HEK293T (cell line): ENCODE data around the gene TMEM51.
A peak's percentile ranks its signal among the peaks of the same experiment; 100 is the strongest.

Experiments used
- CTCF ChIA-PET: fragments of 350-600 bp; formaldehyde crosslinking; extraction: SDS; loops from one replicate; lab custom pipeline; 2021; ENCODE audit warnings: antibody characterized with exemption, inconsistent platforms; lab: Yijun Ruan, JAX
- POLR2A ChIA-PET: fragments of 350-600 bp; formaldehyde crosslinking; extraction: SDS; loops from one replicate; lab custom pipeline; 2020; ENCODE audit warnings: antibody characterized with exemption, inconsistent platforms; lab: Yijun Ruan, JAX
- DNase-seq: peaks from one replicate; pipeline ENCODE4 v3.0.0; 2012; ENCODE audit warnings: mixed read lengths; ENCODE audit errors: extremely low spot score
- ARNT ChIP-seq: fragments of 450-650 bp; IDR thresholded peaks from 2 replicates; pipeline ENCODE4 v1.6.1; 2017; ENCODE audit warnings: mild to moderate bottlenecking
- BHLHE40 ChIP-seq: fragments of 450-650 bp; IDR thresholded peaks from 2 replicates; pipeline ENCODE4 v1.6.1; 2016; ENCODE audit warnings: mild to moderate bottlenecking, moderate library complexity, borderline replicate concordance
- CTBP1 ChIP-seq: fragments of 450-650 bp; IDR thresholded peaks from 2 replicates; pipeline ENCODE4 v1.6.1; 2016; ENCODE audit warnings: borderline replicate concordance
- ELF4 ChIP-seq: fragments of 450-650 bp; IDR thresholded peaks from 2 replicates; pipeline ENCODE4 v1.6.1; 2017; ENCODE audit warnings: antibody characterized with exemption
- FOXA1 ChIP-seq: fragments of 450-650 bp; IDR thresholded peaks from 2 replicates; pipeline ENCODE4 v1.6.1; 2016; ENCODE audit warnings: mild to moderate bottlenecking
- FOXM1 ChIP-seq: fragments of 450-650 bp; IDR thresholded peaks from 2 replicates; pipeline ENCODE4 v1.6.1; 2017; ENCODE audit warnings: mild to moderate bottlenecking, borderline replicate concordance
- HDGF ChIP-seq: fragments of 450-650 bp; IDR thresholded peaks from 2 replicates; pipeline ENCODE4 v1.6.1; 2017; ENCODE audit warnings: antibody characterized with exemption, borderline replicate concordance
- L3MBTL2 ChIP-seq: fragments of 450-650 bp; conservative IDR thresholded peaks from 2 replicates; pipeline ENCODE4 v1.6.1; 2016; ENCODE audit warnings: mild to moderate bottlenecking
- LEF1 ChIP-seq: fragments of 450-650 bp; IDR thresholded peaks from 2 replicates; pipeline ENCODE4 v1.6.1; 2017; ENCODE audit warnings: mild to moderate bottlenecking, borderline replicate concordance
- NFRKB ChIP-seq: fragments of 450-650 bp; IDR thresholded peaks from 2 replicates; pipeline ENCODE4 v1.6.1; 2016; ENCODE audit warnings: mild to moderate bottlenecking, moderate library complexity
- PKNOX1 ChIP-seq: fragments of 450-650 bp; IDR thresholded peaks from 2 replicates; pipeline ENCODE4 v1.6.1; 2016
- SP1 ChIP-seq: fragments of 450-650 bp; IDR thresholded peaks from 2 replicates; pipeline ENCODE4 v1.6.1; 2017
- SUZ12 ChIP-seq: fragments of 450-650 bp; IDR thresholded peaks from 2 replicates; pipeline ENCODE4 v1.6.1; 2016; ENCODE audit warnings: mild to moderate bottlenecking
- TARDBP ChIP-seq: fragments of 450-650 bp; IDR thresholded peaks from 2 replicates; pipeline ENCODE4 v1.6.1; 2016
- ZNF384 ChIP-seq: fragments of 450-650 bp; IDR thresholded peaks from 2 replicates; pipeline ENCODE4 v1.6.1; 2016

Gene TMEM51

GRCh38 chr1:15150376-15150775 lies 3.2 kb upstream of the TMEM51 start:
- ChIA-PET POLR2A (no interaction called here), CTCF (interaction anchor here (0.6 kb wide), 1 partner anchor 349 kb away, joined by 3 read pairs; no protein-coding TSS in a partner anchor)
- no peak for DNase-seq
- TF ChIP-seq PKNOX1 = no peak
- no peak for TF ChIP-seq SUZ12
- no peak for TF ChIP-seq BHLHE40
- TF ChIP-seq CTBP1 = no peak
- TF ChIP-seq NFRKB = no peak
- no peak for TF ChIP-seq TARDBP
- TF ChIP-seq ZNF384 = no peak

- DNase-seq = no peak
- TF ChIP-seq PKNOX1 (no peak), ARNT (no peak), TARDBP (no peak)
- ChIA-PET POLR2A (interaction anchor here (1.1 kb wide), 1 partner anchor 22 kb away, joined by 3 read pairs; no protein-coding TSS in a partner anchor), CTCF (interaction anchor here (0.7 to 1.9 kb wide), 3 partner anchors 121 to 746 kb away, joined by 3 to 4 read pairs (median 4); no protein-coding TSS in a partner anchor)
Observed at GRCh38 chr1:15151377-15151806, 2.2 kb upstream of the TMEM51 start.

GRCh38 chr1:15151871-15152270 lies 1.7 kb upstream of the TMEM51 start:
- TF ChIP-seq BHLHE40 (no peak), TARDBP (no peak), FOXA1 (no peak), SP1 (no peak), LEF1 (no peak), CTBP1 (no peak), PKNOX1 (no peak), ARNT (no peak), L3MBTL2 (no peak), ZNF384 (no peak), HDGF (no peak), NFRKB (no peak), FOXM1 (no peak), ELF4 (no peak)
- ChIA-PET CTCF (interaction anchor here (0.7 to 1.9 kb wide), 4 partner anchors 23 to 746 kb away, joined by 3 to 7 read pairs (median 4); no protein-coding TSS in a partner anchor), POLR2A (interaction anchor here (0.8 to 1.1 kb wide), 2 partner anchors 9 to 22 kb away, joined by 3 to 7 read pairs; no protein-coding TSS in a partner anchor)
- DNase-seq = no peak

- TF ChIP-seq ZNF384 = no peak
- no peak for TF ChIP-seq ELF4
- 0 out of 2 replicates have a peak, but pooled peaks have one; percentile 12 for TF ChIP-seq L3MBTL2
- 0 out of 2 replicates have a peak, but pooled peaks have one; percentile 70 for TF ChIP-seq LEF1
- ChIA-PET CTCF (interaction anchor here (0.6 to 1.9 kb wide), 8 partner anchors 10 to 153 kb away, joined by 3 to 7 read pairs (median 4); no protein-coding TSS in a partner anchor), POLR2A (interaction anchor here (0.8 to 1.5 kb wide), 4 partner anchors 8 to 119 kb away, joined by 3 to 7 read pairs (median 4); no protein-coding TSS in a partner anchor)
- peak; percentile 80 for DNase-seq
Observed at GRCh38 chr1:15152318-15153183, 996 bp upstream of the TMEM51 start.

GRCh38 chr1:15153842-15154479 lies 414 bp downstream of the TMEM51 start:
- ChIA-PET CTCF (interaction anchor here (1.2 to 1.6 kb wide), 4 partner anchors 12 to 151 kb away, joined by 3 to 4 read pairs (median 4); no protein-coding TSS in a partner anchor), POLR2A (interaction anchor here (1.5 kb wide), 1 partner anchor 118 kb away, joined by 5 read pairs; no protein-coding TSS in a partner anchor)
- DNase-seq = peak; percentile 78
- 0 out of 2 replicates have a peak, but pooled peaks have one; percentile 34 for TF ChIP-seq LEF1
- peak; percentile 61 for TF ChIP-seq L3MBTL2
- no peak for TF ChIP-seq NFRKB

- peak; percentile 30 for DNase-seq
- no peak for TF ChIP-seq FOXM1
- no peak for TF ChIP-seq PKNOX1
- no peak for TF ChIP-seq ELF4
- TF ChIP-seq SP1 = no peak
- POLR2A ChIA-PET = no interaction called here
- CTCF ChIA-PET = interaction anchor here (1.6 kb wide), 1 partner anchor 150 kb away, joined by 4 read pairs; no protein-coding TSS in a partner anchor
Observed at GRCh38 chr1:15154480-15155036, 1.0 kb downstream of the TMEM51 start.
